Measurements from ENCODE around the gene GRIK5. TPM values are rescaled to one million over a fixed set of nuclear protein-coding genes. Genes with fewer than 3 reads are reported as not detected.

Gene GRIK5
- total and polyA plus RNA-seq, 2 donors (not counting 3 experiments of a cell fraction or from before 2014, with no cell fraction given), result 0.80 to 2.2 TPM

GRCh38 chr19:42071247-42071646 is 1.2 kb upstream of the GRIK5 start:
- no peaks in the 10 kb centered on the region for H3K36me3 ChIP-seq (ENCODE audit: control insufficient read depth in 2 of 2, extremely low read depth in 1 of 2, insufficient read depth in 2 of 2, low read length in 2 of 2)
- ChIA-PET CTCF (interaction anchor here (1.7 kb wide), 1 partner anchor 36 kb away, joined by 7 read pairs; no protein-coding TSS in a partner anchor), POLR2A (no interaction called here)
- no peak for TF ChIP-seq MAX (IDR thresholded peaks at IDR 0.05; ENCODE audit: insufficient read depth, insufficient read length)
- TF ChIP-seq POLR2A (IDR thresholded peaks at IDR 0.05; ENCODE audit: low read depth, low read length), result no peak
- TF ChIP-seq POLR2AphosphoS5 (IDR thresholded peaks at IDR 0.05; ENCODE audit: insufficient read depth, low read depth, low read length), result no peak
- no peak for FAIRE-seq
- no TSS peak for BruUV-seq (replicated peaks)
- intact Hi-C loops (cut with micrococcal nuclease), result no loop called here
- H3K4me1 ChIP-seq (ENCODE audit: control insufficient read depth, extremely low read depth, insufficient read depth, low read length), result peaks cover 5% of the 10 kb centered on the region
- H4K20me1 ChIP-seq (replicated peaks; ENCODE audit: control insufficient read depth, extremely low read depth, insufficient read depth, low read length), result no peaks in the 10 kb centered on the region
- no peaks in the 10 kb centered on the region for H3K9me3 ChIP-seq (replicated peaks; ENCODE audit: control insufficient read depth, insufficient read depth, low read length)
- H3K4me3 ChIP-seq (replicated peaks in 1 of 3; ENCODE audit: insufficient read depth in 1 of 3, low read depth in 1 of 3, low read length in 3 of 3), result no peak overlapping the region
- no peak for DNase-seq (ENCODE audit: low read depth, low spot score)
- no peak overlapping the region for H3K4me2 ChIP-seq (ENCODE audit: insufficient read depth, low read length)
- no peak overlapping the region for H3K27ac ChIP-seq (ENCODE audit: insufficient read depth, low read depth, low read length)
- dilution Hi-C loops (cut with MboI; ENCODE audit: extremely low pct_ligation_motif_present, low sequenced_read_pairs), result no loop called here
- H3K79me2 ChIP-seq (ENCODE audit: control insufficient read depth, insufficient read depth, low read length), result peaks cover under 1% of the 10 kb centered on the region
- peaks cover 29 to 31% of the 10 kb centered on the region in 2 experiments for H3K27me3 ChIP-seq (ENCODE audit: control insufficient read depth in 2 of 2, insufficient read depth in 2 of 2, low read length in 2 of 2)
- no peak overlapping the region for H2AFZ ChIP-seq (ENCODE audit: low read depth, low read length)
- no peaks in the 10 kb centered on the region for H3K9me1 ChIP-seq (replicated peaks; ENCODE audit: control insufficient read depth, extremely low read depth, insufficient read depth, low read length)
- no peak overlapping the region for H3K9ac ChIP-seq (replicated peaks; ENCODE audit: extremely low read depth, insufficient read depth, low read length)

DNA sequence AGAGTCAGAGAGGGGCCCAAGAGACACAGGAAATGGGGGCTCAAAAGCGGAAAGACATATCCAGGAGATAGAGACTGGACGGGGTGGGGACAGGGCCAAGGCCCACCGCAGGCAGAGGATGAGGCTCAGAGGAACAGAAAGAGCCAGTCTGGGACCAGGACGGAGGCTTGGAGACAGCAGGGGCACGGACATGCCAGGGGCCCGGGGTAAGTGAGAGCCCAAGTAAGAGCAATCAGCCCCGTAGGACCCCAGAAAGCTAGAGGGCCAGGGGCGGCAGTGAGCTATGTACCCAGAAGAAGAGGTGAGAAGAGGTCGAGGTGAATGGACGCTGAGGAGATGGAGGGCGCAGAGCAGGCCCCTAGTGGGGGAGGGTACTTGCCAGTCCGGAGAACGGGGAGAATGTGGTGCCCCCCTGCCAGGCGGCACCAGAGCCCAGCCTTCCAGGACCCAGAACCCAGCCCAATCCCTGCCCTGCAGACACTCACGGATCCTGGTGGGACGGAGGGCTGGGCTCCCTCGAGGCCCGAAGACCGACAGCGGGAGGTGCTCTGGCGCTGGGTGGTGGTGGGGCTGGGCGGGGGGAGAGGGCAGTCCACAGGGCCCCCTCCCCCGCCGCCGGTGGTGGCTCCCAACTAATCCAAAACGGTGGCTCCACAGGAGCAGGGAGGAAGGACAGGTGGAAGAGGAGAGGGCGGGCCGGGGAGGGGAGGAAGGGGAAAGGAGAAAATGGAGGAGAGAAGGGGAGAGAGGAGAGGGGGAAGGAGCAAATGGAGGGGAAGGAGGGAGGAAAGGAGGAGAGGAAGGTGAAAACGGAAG is 1.0 kb downstream of the GRIK5 start:
- DNase-seq (ENCODE audit: low read depth, low spot score), result no peak
- intact Hi-C loops (cut with micrococcal nuclease), result no loop called here
- Histone ChIP-seq H3K9ac (replicated peaks; ENCODE audit: extremely low read depth, insufficient read depth, low read length) (no peak overlapping the region), H4K20me1 (replicated peaks; ENCODE audit: control insufficient read depth, extremely low read depth, insufficient read depth, low read length) (no peaks in the 10 kb centered on the region), H3K4me3 (replicated peaks in 1 of 3; ENCODE audit: insufficient read depth in 1 of 3, low read depth in 1 of 3, low read length in 3 of 3) (no peak overlapping the region), H3K27me3 (ENCODE audit: control insufficient read depth in 2 of 2, insufficient read depth in 2 of 2, low read length in 2 of 2) (peaks cover 29 to 31% of the 10 kb centered on the region in 2 experiments), H2AFZ (ENCODE audit: low read depth, low read length) (peak overlapping the region; percentile 26), H3K4me1 (ENCODE audit: control insufficient read depth, extremely low read depth, insufficient read depth, low read length) (no peaks in the 10 kb centered on the region), H3K27ac (ENCODE audit: insufficient read depth, low read depth, low read length) (no peak overlapping the region), H3K4me2 (ENCODE audit: insufficient read depth, low read length) (no peak overlapping the region), H3K79me2 (ENCODE audit: control insufficient read depth, insufficient read depth, low read length) (no peaks in the 10 kb centered on the region), H3K9me3 (replicated peaks; ENCODE audit: control insufficient read depth, insufficient read depth, low read length) (no peaks in the 10 kb centered on the region), H3K36me3 (ENCODE audit: control insufficient read depth in 2 of 2, extremely low read depth in 1 of 2, insufficient read depth in 2 of 2, low read length in 2 of 2) (no peaks in the 10 kb centered on the region), H3K9me1 (replicated peaks; ENCODE audit: control insufficient read depth, extremely low read depth, insufficient read depth, low read length) (no peaks in the 10 kb centered on the region)
- no peak for FAIRE-seq
- CTCF ChIA-PET, result no interaction called here
- TF ChIP-seq EZH2 (IDR thresholded peaks at IDR 0.05; ENCODE audit: borderline replicate concordance, low read depth, low read length, severe bottlenecking) (peak; percentile 60), MAX (IDR thresholded peaks at IDR 0.05; ENCODE audit: insufficient read depth, insufficient read length) (no peak)
- no TSS peak for BruUV-seq (replicated peaks)
- POLR2A ChIA-PET, result no interaction called here
- dilution Hi-C loops (cut with MboI; ENCODE audit: extremely low pct_ligation_motif_present, low sequenced_read_pairs), result no loop called here

Measured in endothelial cell of umbilical vein (primary cell).